Ovary (tissue), 3 donors: ENCODE measurements around the gene WDR93.

Source experiments
- EP300 ChIP-seq: sonication (generic); formaldehyde crosslinking; IDR thresholded peaks from one replicate; pipeline ENCODE4 v1.6.1; 2017; ENCODE audit warnings: antibody characterized with exemption
- POLR2A ChIP-seq: fragments of 450-650 bp; IDR thresholded peaks from one replicate; pipeline ENCODE4 v1.6.1; 2017; ENCODE audit warnings: antibody characterized with exemption, mild to moderate bottlenecking, moderate library complexity
- TF ChIP-seq, protein P1 (sequence below), 3 donors: fragments of 450-650 bp in 2 of 3; fragments of 200-600 bp in 1 of 3; IDR thresholded peaks; one replicate each; pipeline versions ENCODE4 v1.5.1 to v1.8.0; 2016 to 2022; ENCODE audit warnings: antibody characterized with exemption in 3 of 3, mild to moderate bottlenecking in 1 of 3
- donor health status: DM: no; HTN: no; CAD: no.

DNA sequence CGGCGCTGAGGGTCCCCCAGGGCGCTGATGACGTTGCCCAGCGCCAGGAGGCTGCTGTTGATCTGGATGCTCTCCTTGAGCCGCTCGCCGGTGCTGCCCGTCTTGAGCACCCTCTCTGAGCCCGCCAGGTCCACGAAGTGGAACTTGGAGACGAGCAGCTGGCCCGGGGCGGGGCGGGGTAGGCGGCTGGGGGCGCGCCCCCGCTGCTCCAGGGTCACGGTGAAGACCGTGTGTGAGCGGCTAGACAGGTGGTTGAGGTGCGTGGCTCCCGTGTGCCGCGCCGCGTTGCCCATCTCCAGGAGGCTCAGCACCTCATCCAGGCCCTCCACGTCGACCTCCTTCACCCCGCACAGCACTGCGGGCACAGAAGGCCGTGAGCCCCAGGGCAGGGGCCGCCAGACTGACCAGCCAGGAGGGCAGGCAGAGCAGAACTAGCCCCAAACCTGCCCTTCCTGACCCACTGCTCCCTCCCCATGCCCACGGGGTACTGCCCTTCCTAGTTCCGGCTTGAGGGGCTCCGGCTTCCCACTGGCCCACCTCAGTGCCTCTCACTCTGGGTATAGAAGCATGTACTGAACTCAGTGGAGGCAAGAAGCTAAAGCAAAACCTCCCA, 41.5 kb upstream of the WDR93 start:
- no peak for TF ChIP-seq POLR2A
- TF ChIP-seq, protein P1, sequence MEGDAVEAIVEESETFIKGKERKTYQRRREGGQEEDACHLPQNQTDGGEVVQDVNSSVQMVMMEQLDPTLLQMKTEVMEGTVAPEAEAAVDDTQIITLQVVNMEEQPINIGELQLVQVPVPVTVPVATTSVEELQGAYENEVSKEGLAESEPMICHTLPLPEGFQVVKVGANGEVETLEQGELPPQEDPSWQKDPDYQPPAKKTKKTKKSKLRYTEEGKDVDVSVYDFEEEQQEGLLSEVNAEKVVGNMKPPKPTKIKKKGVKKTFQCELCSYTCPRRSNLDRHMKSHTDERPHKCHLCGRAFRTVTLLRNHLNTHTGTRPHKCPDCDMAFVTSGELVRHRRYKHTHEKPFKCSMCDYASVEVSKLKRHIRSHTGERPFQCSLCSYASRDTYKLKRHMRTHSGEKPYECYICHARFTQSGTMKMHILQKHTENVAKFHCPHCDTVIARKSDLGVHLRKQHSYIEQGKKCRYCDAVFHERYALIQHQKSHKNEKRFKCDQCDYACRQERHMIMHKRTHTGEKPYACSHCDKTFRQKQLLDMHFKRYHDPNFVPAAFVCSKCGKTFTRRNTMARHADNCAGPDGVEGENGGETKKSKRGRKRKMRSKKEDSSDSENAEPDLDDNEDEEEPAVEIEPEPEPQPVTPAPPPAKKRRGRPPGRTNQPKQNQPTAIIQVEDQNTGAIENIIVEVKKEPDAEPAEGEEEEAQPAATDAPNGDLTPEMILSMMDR (IDR thresholded peaks at IDR 0.05), result no peak
- TF ChIP-seq EP300, result no peak
